IPS DF 6.9 (cell line): ENCODE data around the gene SCFD2.

ENCODE experiments used
- DNase-seq: peaks from one replicate; pipeline ENCODE4 v3.0.0-alpha.2; 2013; ENCODE audit warnings: low read depth, low spot score
- H3K27ac ChIP-seq: one replicate; pipeline ENCODE4 v1.5.1; 2013; ENCODE audit warnings: low read length, control low read depth
- H3K27me3 ChIP-seq: 2 replicates; pipeline ENCODE4 v1.6.1; 2013; ENCODE audit warnings: mild to moderate bottlenecking, low read length; ENCODE audit not compliant: control insufficient read depth, insufficient read depth
- H3K36me3 ChIP-seq: 2 replicates; pipeline ENCODE4 v1.6.1; 2013; ENCODE audit warnings: low read length; ENCODE audit not compliant: control insufficient read depth, insufficient read depth
- H3K4me1 ChIP-seq: 2 replicates; pipeline ENCODE4 v1.6.1; 2013; ENCODE audit warnings: low read length; ENCODE audit not compliant: control insufficient read depth, insufficient read depth
- H3K4me3 ChIP-seq: 2 replicates; pipeline ENCODE4 v1.5.1; 2013; ENCODE audit warnings: mild to moderate bottlenecking, low read length
- H3K9me3 ChIP-seq: 2 replicates; pipeline ENCODE4 v1.6.1; 2013; ENCODE audit warnings: low read length, inconsistent platforms; ENCODE audit not compliant: control insufficient read depth, insufficient read depth
- WGBS: extraction: QIAGEN DNeasy Blood & Tissue Kit; methylation state at CpG from one replicate; pipeline ENCODE4 v1.1.7; 2013; ENCODE audit warnings: mixed read lengths, missing lambda C conversion rate; ENCODE audit not compliant: insufficient read length, insufficient coverage; 5-methylcytosine and 5-hydroxymethylcytosine counted together

Gene SCFD2

DNA sequence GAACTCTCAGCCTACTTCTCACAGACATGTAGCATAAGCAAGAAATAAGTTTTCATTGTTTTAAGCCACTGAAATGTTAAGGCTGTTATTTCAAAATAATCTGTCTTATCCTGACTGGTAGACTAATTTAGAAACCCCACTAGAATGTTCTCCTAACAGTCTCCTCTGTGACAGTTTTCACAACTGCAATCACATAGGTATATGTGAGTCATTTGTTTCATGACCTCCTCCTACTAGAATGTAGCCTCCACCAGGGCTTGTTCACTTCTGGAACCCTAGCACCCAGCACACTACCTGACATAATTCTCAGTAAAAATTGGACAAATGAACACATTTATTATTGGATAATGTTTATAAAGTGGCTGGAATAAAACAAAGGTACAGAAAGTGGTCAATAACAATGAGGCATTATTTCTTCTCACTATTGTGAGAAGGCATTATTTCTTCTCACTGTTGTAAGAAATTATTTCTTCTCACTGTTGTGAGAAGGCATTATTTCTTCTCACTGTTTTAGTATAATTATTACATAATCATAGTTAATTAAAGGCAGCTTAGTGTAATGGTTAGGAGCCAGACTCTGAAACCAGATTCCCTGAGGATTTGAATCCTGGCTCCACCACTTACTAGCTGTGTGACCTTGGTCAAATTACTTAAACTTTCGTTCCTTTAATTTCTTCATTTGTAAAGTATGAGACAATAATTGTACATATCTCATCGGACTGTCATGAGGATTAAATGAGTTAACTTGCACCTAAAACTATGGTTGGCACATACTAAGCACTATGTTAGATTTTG lies 252.2 kb downstream of the SCFD2 start:
- H3K4me1 ChIP-seq: no peaks in the 10 kb centered on the region
- no peaks in the 10 kb centered on the region for H3K27me3 ChIP-seq
- H3K4me3 ChIP-seq: no peak overlapping the region
- no peaks in the 10 kb centered on the region for H3K9me3 ChIP-seq
- WGBS: no CpG with 5 or more reads among the region's 2 CpGs
- no peak overlapping the region for H3K27ac ChIP-seq
- DNase-seq: no peak
- H3K36me3 ChIP-seq: no peaks in the 10 kb centered on the region

DNA sequence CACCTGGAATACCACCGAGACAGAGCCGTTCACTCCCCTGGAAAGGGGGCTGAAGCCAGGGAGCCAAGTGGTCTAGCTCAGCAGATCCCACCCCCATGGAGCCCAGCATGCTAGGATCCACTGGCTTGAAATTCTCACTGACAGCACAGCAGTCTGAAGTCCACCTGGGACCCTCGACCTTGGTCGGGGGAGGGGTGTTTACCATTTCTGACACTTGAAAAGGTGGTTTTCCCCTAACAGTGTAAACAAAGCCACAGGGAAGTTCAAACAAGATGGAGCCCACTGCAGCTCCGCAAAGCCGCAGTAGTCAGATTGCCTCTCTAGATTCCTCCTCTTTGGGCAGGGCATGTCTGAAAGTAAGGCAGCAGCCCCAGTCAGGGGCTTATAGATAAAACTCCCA lies 260.5 kb downstream of the SCFD2 start:
- no peak overlapping the region for H3K27ac ChIP-seq
- H3K4me1 ChIP-seq: no peaks in the 10 kb centered on the region
- no peak overlapping the region for H3K4me3 ChIP-seq
- DNase-seq: no peak
- WGBS: no CpG with 5 or more reads among the region's 6 CpGs
- no peaks in the 10 kb centered on the region for H3K36me3 ChIP-seq
- no peaks in the 10 kb centered on the region for H3K9me3 ChIP-seq
- H3K27me3 ChIP-seq: no peaks in the 10 kb centered on the region

DNA sequence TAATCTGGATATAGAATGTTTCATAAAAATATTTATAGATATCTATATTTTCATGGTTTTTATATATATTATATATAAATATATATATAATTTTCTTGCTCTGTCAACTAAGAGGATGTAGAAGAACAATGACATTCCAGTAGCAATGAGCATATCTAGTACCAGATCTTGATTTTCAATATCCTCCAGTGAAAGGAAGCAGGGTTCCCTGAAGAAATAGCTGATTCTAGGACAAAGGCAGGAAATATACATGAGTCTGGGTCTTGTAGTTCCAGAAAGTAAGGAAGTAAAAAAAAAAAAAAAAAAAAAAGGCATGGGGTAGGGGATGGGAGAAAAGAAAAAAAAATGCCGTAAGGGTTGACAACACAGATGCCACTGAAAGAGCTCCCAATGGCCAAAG lies 262.4 kb downstream of the SCFD2 start:
- no peak for DNase-seq
- no peaks in the 10 kb centered on the region for H3K27me3 ChIP-seq
- no peaks in the 10 kb centered on the region for H3K4me1 ChIP-seq
- WGBS: no CpG with 5 or more reads among the region's 1 CpG
- no peaks in the 10 kb centered on the region for H3K36me3 ChIP-seq
- H3K9me3 ChIP-seq: no peaks in the 10 kb centered on the region
- no peak overlapping the region for H3K4me3 ChIP-seq
- no peak overlapping the region for H3K27ac ChIP-seq

DNA sequence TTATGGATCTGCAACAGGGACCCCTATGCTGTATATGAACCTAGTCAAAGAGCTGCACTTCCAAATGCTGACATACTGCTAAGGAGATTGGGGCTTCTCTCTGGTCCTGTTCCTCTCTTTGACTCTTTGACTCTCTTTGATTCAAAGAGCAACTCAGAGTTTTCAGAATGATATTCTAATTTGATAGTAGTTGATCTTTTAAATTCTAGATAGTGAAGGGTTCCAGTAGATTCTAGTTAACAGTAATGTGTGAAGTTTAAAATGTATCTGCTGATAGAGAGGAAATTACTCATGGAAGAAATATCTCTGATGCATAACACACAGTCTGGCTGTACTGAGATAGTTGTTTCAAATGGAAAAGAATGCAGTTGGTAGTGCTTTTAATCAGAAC lies 264.7 kb downstream of the SCFD2 start:
- H3K4me3 ChIP-seq: no peak overlapping the region

DNA sequence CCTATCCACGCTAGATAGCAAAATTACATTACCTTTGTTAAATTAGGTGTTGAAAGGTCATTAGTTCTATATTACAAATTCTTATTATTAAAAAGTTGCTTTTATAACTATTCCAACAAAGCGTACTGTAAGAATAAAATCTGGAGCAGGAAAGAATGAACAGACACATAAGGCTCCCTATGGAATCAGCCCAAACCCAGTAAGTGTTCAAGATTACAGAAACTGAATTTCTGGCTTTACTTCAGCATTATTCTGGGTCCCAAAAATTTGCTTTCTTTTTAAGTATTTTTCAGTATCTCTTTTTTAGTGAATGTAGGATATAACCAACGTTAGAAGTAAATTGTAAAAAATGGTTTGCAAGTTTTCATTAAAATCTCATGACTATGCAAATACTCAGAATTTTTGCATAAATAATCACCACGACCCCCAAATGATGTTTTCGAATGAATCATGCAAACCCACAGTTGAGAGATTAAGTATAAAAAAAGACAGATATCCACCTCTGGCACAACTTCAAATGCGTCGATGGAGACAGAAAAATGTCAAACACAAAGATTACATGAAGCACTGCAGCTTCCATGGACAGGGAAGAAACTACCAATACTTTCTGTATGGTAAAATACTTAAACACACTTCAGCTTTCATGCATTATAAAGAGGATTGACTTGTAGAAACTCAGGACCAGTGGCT lies 265.2 kb downstream of the SCFD2 start:
- Histone ChIP-seq H3K27me3 (no peaks in the 10 kb centered on the region), H3K27ac (no peak overlapping the region), H3K4me3 (no peak overlapping the region), H3K36me3 (no peaks in the 10 kb centered on the region), H3K4me1 (no peaks in the 10 kb centered on the region), H3K9me3 (no peaks in the 10 kb centered on the region)
- WGBS: no CpG with 5 or more reads among the region's 7 CpGs
- DNase-seq: no peak

More for the DNA sequence above, 264.7 kb downstream of the SCFD2 start:
- Histone ChIP-seq H3K36me3 (no peaks in the 10 kb centered on the region), H3K9me3 (no peaks in the 10 kb centered on the region), H3K27ac (no peak overlapping the region), H3K4me1 (no peaks in the 10 kb centered on the region), H3K27me3 (no peaks in the 10 kb centered on the region)
- no peak for DNase-seq

DNA sequence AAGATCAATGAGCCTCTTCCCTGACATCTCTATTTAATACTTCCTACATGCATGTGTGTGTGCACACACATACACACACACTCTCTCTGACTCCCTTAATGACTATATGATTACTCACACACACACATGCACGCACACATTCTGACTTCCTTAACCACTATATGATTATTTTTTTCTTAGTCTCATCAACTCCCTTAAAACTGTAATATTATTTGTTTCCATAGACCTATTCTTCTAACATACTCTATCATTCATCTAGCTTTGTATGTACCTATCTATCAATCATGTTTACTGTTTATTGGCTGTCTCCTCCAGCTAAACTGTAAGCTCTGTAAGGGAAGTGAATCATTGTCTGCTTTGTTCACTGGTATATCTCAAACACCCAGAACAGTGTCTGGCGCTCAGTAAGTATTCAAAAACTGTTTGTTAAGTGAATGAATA lies 267.2 kb downstream of the SCFD2 start:
- no peak overlapping the region for H3K27ac ChIP-seq
- WGBS: no CpG with 5 or more reads among the region's 2 CpGs
- DNase-seq: no peak

DNA sequence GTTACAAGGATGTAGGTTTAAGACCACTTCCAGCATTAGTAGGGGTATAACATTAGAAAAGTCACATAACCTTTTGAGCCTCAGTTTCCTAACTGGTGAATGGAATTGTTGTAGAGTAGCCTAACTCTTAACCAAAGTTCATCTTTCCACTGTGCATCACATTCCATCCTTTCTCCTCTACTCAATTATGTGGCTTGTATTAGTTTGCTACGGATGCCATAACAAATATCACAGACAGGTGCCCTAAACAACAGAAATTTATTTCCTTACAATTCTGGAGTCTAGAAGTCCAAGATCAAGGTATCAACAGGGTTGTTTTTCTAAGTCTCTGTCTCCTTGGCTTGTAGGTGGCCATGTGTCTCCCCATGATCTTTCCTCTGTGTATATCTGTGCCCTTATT lies 271.8 kb downstream of the SCFD2 start:
- H3K4me1 ChIP-seq: no peaks in the 10 kb centered on the region
- no peak for DNase-seq
- no CpG with 5 or more reads among the region's 1 CpG for WGBS
- no peak overlapping the region for H3K4me3 ChIP-seq
- no peaks in the 10 kb centered on the region for H3K9me3 ChIP-seq
- H3K27me3 ChIP-seq: no peaks in the 10 kb centered on the region
- no peak overlapping the region for H3K27ac ChIP-seq
- H3K36me3 ChIP-seq: no peaks in the 10 kb centered on the region

More for the DNA sequence above, 267.2 kb downstream of the SCFD2 start:
- Histone ChIP-seq H3K4me3 (no peak overlapping the region), H3K4me1 (no peaks in the 10 kb centered on the region), H3K9me3 (no peaks in the 10 kb centered on the region), H3K36me3 (no peaks in the 10 kb centered on the region), H3K27me3 (no peaks in the 10 kb centered on the region)

DNA sequence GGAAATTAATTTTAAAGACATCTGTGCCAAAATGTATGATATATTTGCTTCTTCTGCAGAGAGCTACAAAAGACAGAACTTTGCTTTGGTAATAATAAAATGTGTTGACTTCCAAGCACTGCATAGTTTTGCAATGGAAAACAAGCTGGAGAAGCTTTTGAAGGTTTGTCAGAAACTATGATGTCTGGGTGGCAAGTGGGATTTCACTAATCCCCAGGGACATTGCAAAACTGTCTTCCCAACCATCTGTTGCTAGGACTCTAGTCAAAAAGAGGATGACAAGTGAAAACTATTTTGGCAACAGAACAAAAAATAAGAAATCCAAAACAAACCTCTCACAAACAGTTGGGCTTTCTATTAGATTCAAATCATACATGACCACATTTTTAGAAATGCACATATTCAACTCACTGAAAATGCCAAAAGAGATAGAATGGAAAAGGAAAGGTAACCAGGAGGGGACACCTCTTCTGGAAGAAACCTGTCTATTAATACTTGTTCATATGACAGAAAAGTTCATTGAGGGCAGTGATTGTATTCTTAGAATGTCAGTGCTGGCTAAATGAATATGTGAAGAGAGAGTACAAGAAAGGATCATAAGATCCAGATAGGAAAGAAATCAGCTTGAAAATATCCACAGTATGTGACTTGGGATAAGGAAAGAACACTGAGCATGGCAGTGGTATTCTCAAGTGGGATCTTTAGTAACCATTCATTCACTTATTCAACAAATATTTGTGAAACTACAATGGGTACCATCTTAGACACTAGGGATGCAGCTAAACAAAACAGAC lies 275.7 kb downstream of the SCFD2 start:
- no peaks in the 10 kb centered on the region; the same call in 1 of the 2 replicates for H3K4me1 ChIP-seq
- H3K9me3 ChIP-seq: no peaks in the 10 kb centered on the region
- no peaks in the 10 kb centered on the region for H3K36me3 ChIP-seq
- H3K27me3 ChIP-seq: no peaks in the 10 kb centered on the region
- no peak overlapping the region for H3K4me3 ChIP-seq
- H3K27ac ChIP-seq: no peak overlapping the region
- DNase-seq: no peak

DNA sequence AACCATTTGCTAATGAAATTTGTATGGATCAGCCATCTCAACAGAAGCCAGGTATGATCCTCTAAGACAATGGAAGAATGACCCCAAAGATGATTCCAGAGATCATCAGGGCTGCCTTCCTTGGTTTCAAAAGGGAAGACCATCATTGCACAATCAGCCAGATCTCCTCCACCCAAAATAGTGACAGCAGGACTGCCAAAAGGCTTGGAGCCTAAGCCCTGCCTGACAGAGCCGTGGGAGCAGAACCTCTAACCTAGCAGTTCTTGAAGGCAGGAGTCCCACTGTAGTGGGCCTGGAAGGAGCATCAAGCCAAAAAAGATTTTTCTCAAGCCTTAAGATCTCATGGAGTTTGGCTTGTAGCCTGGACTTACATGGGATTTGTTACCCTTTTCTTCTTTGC lies 277.7 kb downstream of the SCFD2 start:
- H3K27ac ChIP-seq: no peak overlapping the region
- H3K27me3 ChIP-seq: no peaks in the 10 kb centered on the region
- H3K9me3 ChIP-seq: no peaks in the 10 kb centered on the region
- H3K4me1 ChIP-seq: no peaks in the 10 kb centered on the region; the same call in 1 of the 2 replicates
- H3K4me3 ChIP-seq: no peak overlapping the region
- no peak for DNase-seq
- no CpG with 5 or more reads among the region's 1 CpG for WGBS
- H3K36me3 ChIP-seq: no peaks in the 10 kb centered on the region

DNA sequence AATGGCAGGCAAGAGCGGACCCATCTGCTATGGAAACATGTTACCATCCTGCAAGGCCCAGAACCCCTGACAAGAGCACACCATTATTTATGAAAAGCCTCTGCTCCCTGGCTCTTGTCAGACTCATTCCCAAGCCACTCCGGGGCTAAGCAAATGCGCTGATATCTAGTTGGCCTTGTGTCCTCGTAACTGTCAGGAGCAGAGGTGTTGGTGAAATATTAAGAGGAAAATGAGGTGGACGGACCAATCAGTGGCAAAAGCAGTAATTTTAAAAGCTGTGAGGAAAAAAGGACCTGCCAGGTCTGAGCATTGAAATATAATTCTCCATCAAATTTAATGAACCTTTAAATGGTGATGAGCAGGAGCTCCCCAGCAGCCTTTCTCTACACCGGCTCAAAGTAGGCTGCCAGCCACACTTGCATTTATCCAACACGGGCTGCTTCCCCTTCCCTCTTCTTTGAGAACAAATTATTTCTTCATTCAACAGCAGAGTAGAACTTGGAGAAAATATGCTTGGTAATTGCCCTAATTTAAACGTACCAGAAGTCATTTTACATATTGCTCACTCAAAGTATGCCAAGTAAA lies 289.4 kb downstream of the SCFD2 start:
- DNase-seq: no peak
- Histone ChIP-seq H3K9me3 (no peaks in the 10 kb centered on the region), H3K4me1 (peaks cover 3% of the 10 kb centered on the region; the same call in 1 of the 2 replicates), H3K27ac (no peak overlapping the region), H3K27me3 (no peaks in the 10 kb centered on the region), H3K4me3 (no peak overlapping the region), H3K36me3 (no peaks in the 10 kb centered on the region)
- no CpG with 5 or more reads among the region's 8 CpGs for whole genome bisulfite sequencing
